ENCODE data around the gene EXD3. TPM values are rescaled to one million over a fixed set of nuclear protein-coding genes. Genes with fewer than 3 reads are reported as not detected.

EXD3 gene
- total and polyA plus RNA-seq, 9 of the 15 experiments (the other 6 are each of a cell fraction or from before 2014, with no cell fraction given) = 0.29 to 12.5 (median 3.9) TPM

- H3K9me3 ChIP-seq (replicated peaks; ENCODE audit: control insufficient read depth, insufficient read depth, low read depth, low read length) = no peaks in the 10 kb centered on the region
- peaks cover 0 to 66% of the 10 kb centered on the region in 2 experiments; a peak in 2 of 5 replicates for H3K4me1 ChIP-seq (replicated peaks in 1 of 2; ENCODE audit: control insufficient read depth in 2 of 2, insufficient read depth in 2 of 2, low read length in 2 of 2)
- ATAC-seq (no peak), DNase-seq (ENCODE audit: extremely low read depth in 1 of 4, low spot score in 3 of 4) (no peak), FAIRE-seq (no peak)
- no peaks in the 10 kb centered on the region for H3K9me1 ChIP-seq (ENCODE audit: control insufficient read depth, insufficient read depth, low read length)
- ChIA-PET CTCF (ENCODE audit: low intra/inter-chr PET ratio) (no interaction called here), POLR2A (interaction anchor here (0.9 kb wide), 1 partner anchor 10 kb away, joined by 3 read pairs; no protein-coding TSS in a partner anchor)
- in situ Hi-C loops (cut with MboI) (no loop called here), intact Hi-C loops (cut with micrococcal nuclease) (no loop called here)
- H3K27ac ChIP-seq (ENCODE audit: extremely low read depth, low read depth, low read length) = no peak overlapping the region
- BruUV-seq (replicated peaks) = no TSS peak
- no peak overlapping the region for H3K4me2 ChIP-seq (ENCODE audit: insufficient read depth, low read length)
- H2AFZ ChIP-seq (ENCODE audit: low read depth, low read length) = no peak overlapping the region
- no peaks in the 10 kb centered on the region for H3K27me3 ChIP-seq (ENCODE audit: control insufficient read depth in 2 of 2, insufficient read depth in 2 of 2, low read length in 2 of 2)
- H3K79me2 ChIP-seq (ENCODE audit: control insufficient read depth, insufficient read depth, low read length) = no peaks in the 10 kb centered on the region
- H3K9ac ChIP-seq (ENCODE audit: insufficient read depth in 1 of 2, low read depth in 2 of 2, low read length in 2 of 2) = 0 out of 4 replicates have a peak overlapping the region, but pooled peaks of 1 of the 2 experiments have one; percentile 17
- TF ChIP-seq ETS2 (tag; IDR thresholded peaks at IDR 0.05; ENCODE audit: borderline replicate concordance, poor library complexity, severe bottlenecking) (no peak), FOXK1 (CRISPR knock-in tag; IDR thresholded peaks at IDR 0.05; ENCODE audit: borderline replicate concordance) (no peak), HMG20A (CRISPR knock-in tag; conservative IDR thresholded peaks at IDR 0.05) (no peak), MLLT1 (IDR thresholded peaks at IDR 0.05) (no peak)
- 0 out of 3 replicates have a peak, but pooled peaks cover 2% of the 10 kb centered on the region for H3K36me3 ChIP-seq (ENCODE audit: control insufficient read depth, insufficient read depth, low read length)
- no peaks in the 10 kb centered on the region for H4K20me1 ChIP-seq (replicated peaks; ENCODE audit: control insufficient read depth, insufficient read depth, low read length)
- H3K4me3 ChIP-seq = no peak overlapping the region
- WGBS (ENCODE audit: insufficient coverage, low coverage, missing lambda C conversion rate) = 88% methylated on average over 12 of the region's 23 CpGs
Observed at GRCh38 chr9:137392232-137393007, 30.5 kb downstream of the EXD3 start.
